ENCODE data around the gene EXOC4. TPM values are rescaled to one million over a fixed set of nuclear protein-coding genes. Genes with fewer than 3 reads are reported as not detected.

EXOC4 gene
- total and polyA plus RNA-seq, 2 of the 13 experiments (the other 11 are each of a cell fraction or from before 2014, with no cell fraction given): 22.5 to 39.0 TPM

- Histone ChIP-seq H3K36me3 (replicated peaks in 1 of 2; ENCODE audit: control insufficient read depth in 1 of 2, insufficient read depth in 2 of 2, low read length in 2 of 2) (no peaks in the 10 kb centered on the region), H3K9ac (ENCODE audit: insufficient read depth, low read depth, low read length) (no peak overlapping the region), H4K20me1 (ENCODE audit: insufficient read depth, low read length) (no peaks in the 10 kb centered on the region), H3K4me2 (ENCODE audit: low read depth, low read length) (no peak overlapping the region), H3K4me1 (ENCODE audit: insufficient read depth, low read length) (no peaks in the 10 kb centered on the region), H3K79me2 (ENCODE audit: insufficient read depth, low read length) (no peaks in the 10 kb centered on the region), H3K27ac (ENCODE audit: extremely low read length, insufficient read depth, low read length) (no peak overlapping the region), H3K4me3 (replicated peaks in 1 of 3; ENCODE audit: insufficient read depth in 1 of 3, low read depth in 2 of 3, low read length in 3 of 3) (no peak overlapping the region), H3K9me3 (ENCODE audit: low read length) (no peaks in the 10 kb centered on the region), H3K27me3 (ENCODE audit: control insufficient read depth in 1 of 2, insufficient read depth in 2 of 2, low read length in 2 of 2) (no peaks in the 10 kb centered on the region), H2AFZ (ENCODE audit: low read length) (no peak overlapping the region)
- BruUV-seq (replicated peaks): no TSS peak
- FAIRE-seq: no peak
- in situ Hi-C loops (cut with HindIII; ENCODE audit: extremely low pct_ligation_motif_present, low pct_unique_long_range_greater_than_20kb): no loop called here
- ChIA-PET CTCF (ENCODE audit: low intra/inter-chr PET ratio, low total read pairs) (no interaction called here), POLR2A (no interaction called here)
- WGBS (ENCODE audit: low lambda C conversion rate): 96% methylated on average over 4 of the region's 4 CpGs
- no peak for ATAC-seq
- intact Hi-C loops (cut with micrococcal nuclease; ENCODE audit: unreplicated experiment): no loop called here
- TF ChIP-seq ZUFSP (CRISPR knock-in tag; IDR thresholded peaks at IDR 0.05; ENCODE audit: borderline replicate concordance) (no peak), DPF2 (CRISPR knock-in tag; IDR thresholded peaks at IDR 0.05; ENCODE audit: borderline replicate concordance, low read depth) (no peak), ZNF597 (CRISPR knock-in tag; IDR thresholded peaks at IDR 0.05) (no peak), HBP1 (CRISPR knock-in tag; IDR thresholded peaks at IDR 0.05; ENCODE audit: low read depth) (no peak), KLF6 (CRISPR knock-in tag; IDR thresholded peaks at IDR 0.05) (no peak), SMC3 (IDR thresholded peaks at IDR 0.05; ENCODE audit: low read length) (no peak), ZNF512 (CRISPR knock-in tag; IDR thresholded peaks at IDR 0.05) (no peak), ELF1 (CRISPR knock-in tag; IDR thresholded peaks at IDR 0.05) (no peak), POLR2AphosphoS2 (IDR thresholded peaks at IDR 0.05; ENCODE audit: low read depth, low read length) (no peak), SPEN (CRISPR knock-in tag; IDR thresholded peaks at IDR 0.05; ENCODE audit: low read depth) (no peak), YEATS2 (CRISPR knock-in tag; IDR thresholded peaks at IDR 0.05; ENCODE audit: borderline replicate concordance) (no peak), ZNF784 (CRISPR knock-in tag; IDR thresholded peaks at IDR 0.05; ENCODE audit: borderline replicate concordance) (no peak)
- no peak for DNase-seq (ENCODE audit: low spot score)
Observed at GRCh38 chr7:133573554-133574265, 320.8 kb downstream of the EXOC4 start.

All from HepG2 (cell line).